Mesenchymal stem cell (in vitro differentiated cells and primary cell): Measurements from ENCODE around the gene COL6A1.
"Not testable (repeated sequence)": the region's sequence is repeated elsewhere in the genome, so short reads cannot be mapped to it uniquely, and the experiment has no call there.

Source experiments
- DNase-seq: peaks from one replicate; pipeline ENCODE4 v3.0.0-alpha.2; 2013
- H2AFZ ChIP-seq: one replicate; pipeline ENCODE4 v1.6.1; 2013; ENCODE audit warnings: low read depth, mild to moderate bottlenecking, control low read depth, inconsistent platforms, low read length, moderate library complexity
- H2AK5ac ChIP-seq: 2 replicates; pipeline ENCODE4 v1.6.1; 2013; ENCODE audit warnings: low read length, moderate library complexity, mild to moderate bottlenecking, inconsistent platforms; ENCODE audit not compliant: severe bottlenecking
- H2BK120ac ChIP-seq: one replicate; pipeline ENCODE4 v1.6.1; 2013; ENCODE audit warnings: low read depth, mild to moderate bottlenecking, inconsistent platforms, low read length, moderate library complexity
- H2BK12ac ChIP-seq, 2 experiments: one replicate each; pipeline ENCODE4 v1.6.1; 2013; ENCODE audit warnings: inconsistent platforms in 2 of 2, low read length in 2 of 2, mild to moderate bottlenecking in 2 of 2, moderate library complexity in 2 of 2, control low read depth in 1 of 2
- H2BK15ac ChIP-seq: one replicate; pipeline ENCODE4 v1.6.1; 2013; ENCODE audit warnings: mild to moderate bottlenecking, low read depth, inconsistent platforms; ENCODE audit not compliant: poor library complexity, severe bottlenecking
- H2BK5ac ChIP-seq: 2 replicates; pipeline ENCODE4 v1.6.1; 2013; ENCODE audit warnings: low read depth, mild to moderate bottlenecking, low read length, control low read depth, inconsistent platforms; ENCODE audit not compliant: poor library complexity, severe bottlenecking
- H3K14ac ChIP-seq, 2 experiments: one replicate each; pipeline ENCODE4 v1.6.1; 2013; ENCODE audit warnings: inconsistent platforms in 2 of 2, low read length in 2 of 2, control low read depth in 1 of 2, mild to moderate bottlenecking in 1 of 2, moderate library complexity in 1 of 2
- H3K18ac ChIP-seq, 2 experiments: one replicate each; pipeline ENCODE4 v1.6.1; 2013; ENCODE audit warnings: inconsistent platforms in 2 of 2, low read length in 2 of 2, control low read depth in 1 of 2, low read depth in 1 of 2, mild to moderate bottlenecking in 1 of 2
- H3K23ac ChIP-seq, 2 experiments: one replicate each; pipeline ENCODE4 v1.6.1; 2013; ENCODE audit warnings: inconsistent platforms in 2 of 2, low read length in 2 of 2, mild to moderate bottlenecking in 2 of 2, moderate library complexity in 2 of 2, control low read depth in 1 of 2
- H3K27ac ChIP-seq: 2 replicates; pipeline ENCODE4 v1.5.1; 2013; ENCODE audit warnings: mild to moderate bottlenecking, moderate library complexity, low read length, control low read depth, inconsistent platforms; ENCODE audit not compliant: poor library complexity, severe bottlenecking
- H3K27me3 ChIP-seq, 2 experiments: 2 replicates each; pipeline versions ENCODE4 v1.6.1 to v1.7.0; 2013; ENCODE audit warnings: low read length in 2 of 2, mild to moderate bottlenecking in 2 of 2, moderate library complexity in 2 of 2, control low read depth in 1 of 2, inconsistent platforms in 1 of 2; ENCODE audit not compliant: control insufficient read depth in 1 of 2, insufficient read depth in 1 of 2
- H3K36me3 ChIP-seq, 2 experiments: 2 replicates each; pipeline versions ENCODE4 v1.6.1 to v1.7.0; 2013; ENCODE audit warnings: low read length in 2 of 2, control low read depth in 1 of 2, inconsistent platforms in 1 of 2, low read depth in 1 of 2, mild to moderate bottlenecking in 1 of 2; ENCODE audit not compliant: insufficient read depth in 2 of 2, control insufficient read depth in 1 of 2
- H3K4ac ChIP-seq, 2 experiments: one replicate each; pipeline ENCODE4 v1.6.1; 2013; ENCODE audit warnings: inconsistent platforms in 2 of 2, low read length in 2 of 2, mild to moderate bottlenecking in 2 of 2, moderate library complexity in 2 of 2, control low read depth in 1 of 2, low read depth in 1 of 2
- H3K4me1 ChIP-seq: 2 replicates; pipeline ENCODE4 v1.6.1; 2013; ENCODE audit warnings: low read depth, low read length, control low read depth; ENCODE audit not compliant: control insufficient read depth, insufficient read depth
- H3K4me2 ChIP-seq: 2 replicates; pipeline ENCODE4 v1.6.1; 2013; ENCODE audit warnings: low read length, mild to moderate bottlenecking, inconsistent platforms; ENCODE audit not compliant: poor library complexity, severe bottlenecking
- H3K4me3 ChIP-seq, 2 experiments: 2 replicates each; pipeline versions ENCODE4 v1.5.1 to v1.7.0; 2013; ENCODE audit warnings: low read length in 2 of 2, mild to moderate bottlenecking in 2 of 2, control low read depth in 1 of 2, low read depth in 1 of 2; ENCODE audit not compliant: insufficient read depth in 1 of 2
- H3K79me1 ChIP-seq: replicated peaks from 2 replicates; pipeline ENCODE4 v1.6.1; 2013; ENCODE audit warnings: mild to moderate bottlenecking, control low read depth, low read length, inconsistent platforms; ENCODE audit not compliant: poor library complexity, severe bottlenecking
- H3K9ac ChIP-seq: 2 replicates; pipeline ENCODE4 v1.7.0; 2013; ENCODE audit warnings: mild to moderate bottlenecking, low read length, moderate library complexity
- H3K9me3 ChIP-seq: 2 replicates; pipeline ENCODE4 v1.7.0; 2013; ENCODE audit warnings: mild to moderate bottlenecking, low read length; ENCODE audit not compliant: control insufficient read depth
- H4K8ac ChIP-seq: one replicate; pipeline ENCODE4 v1.6.1; 2013; ENCODE audit warnings: inconsistent platforms, mild to moderate bottlenecking, low read length, moderate library complexity
- H4K91ac ChIP-seq: one replicate; pipeline ENCODE4 v1.6.1; 2013; ENCODE audit warnings: mild to moderate bottlenecking, low read length, inconsistent platforms
- WGBS: methylation state at CpG from one replicate; pipeline ENCODE4 v1.1.7; 2013; ENCODE audit warnings: mixed read lengths; 5-methylcytosine and 5-hydroxymethylcytosine counted together

Gene COL6A1

GRCh38 chr21:46046471-46046870 lies 64.9 kb downstream of the COL6A1 start:
- no peaks in the 10 kb centered on the region for H3K27me3 ChIP-seq
- H2AK5ac ChIP-seq = peak overlapping the region; percentile 23
- no peak for DNase-seq
- no peak overlapping the region for H3K9ac ChIP-seq
- no peak overlapping the region for H3K14ac ChIP-seq
- H4K8ac ChIP-seq = no peak overlapping the region
- peak overlapping the region; percentile 29 to 95 for H2BK12ac ChIP-seq
- H3K23ac ChIP-seq = no peak overlapping the region
- no peak overlapping the region for H2BK15ac ChIP-seq
- no peak overlapping the region for H3K27ac ChIP-seq
- peak overlapping the region in 1 of 2 experiments; percentile 13 for H3K4ac ChIP-seq
- H3K4me3 ChIP-seq = no peak overlapping the region
- H4K91ac ChIP-seq = no peak overlapping the region
- no peaks in the 10 kb centered on the region for H3K36me3 ChIP-seq
- H3K4me2 ChIP-seq = no peak overlapping the region
- no peak overlapping the region for H2AFZ ChIP-seq
- no peak overlapping the region for H2BK5ac ChIP-seq
- peak overlapping the region in 1 of 2 experiments; percentile 84 for H3K18ac ChIP-seq
- H3K4me1 ChIP-seq = peaks cover 19% of the 10 kb centered on the region
- H2BK120ac ChIP-seq = no peak overlapping the region
- 93% methylated on average over 12 of the region's 12 CpGs for WGBS
- H3K79me1 ChIP-seq = no peaks in the 10 kb centered on the region
- no peaks in the 10 kb centered on the region for H3K9me3 ChIP-seq

GRCh38 chr21:46046906-46047305 lies 65.3 kb downstream of the COL6A1 start:
- not testable (repeated sequence) for H3K4ac ChIP-seq, H3K18ac ChIP-seq, H2BK12ac ChIP-seq, H2AK5ac ChIP-seq, H4K91ac ChIP-seq, H3K14ac ChIP-seq, H3K4me3 ChIP-seq, H3K27me3 ChIP-seq, H3K9ac ChIP-seq, DNase-seq, H3K4me2 ChIP-seq, H2BK5ac ChIP-seq, H2AFZ ChIP-seq, H3K79me1 ChIP-seq, H3K27ac ChIP-seq, H2BK15ac ChIP-seq, H2BK120ac ChIP-seq, H4K8ac ChIP-seq, H3K36me3 ChIP-seq, H3K23ac ChIP-seq, H3K9me3 ChIP-seq
- WGBS = 91% methylated on average over 9 of the region's 12 CpGs
- H3K4me1 ChIP-seq = peaks cover 19% of the 10 kb centered on the region

GRCh38 chr21:46048926-46049889 lies 67.6 kb downstream of the COL6A1 start:
- peak overlapping the region; percentile 55 to 100 for H2BK12ac ChIP-seq
- peak overlapping the region; percentile 70 for H2BK15ac ChIP-seq
- H3K18ac ChIP-seq = peak overlapping the region; percentile 89 to 100
- H2AK5ac ChIP-seq = peak overlapping the region; percentile 1
- peak overlapping the region; percentile 87 for H3K9ac ChIP-seq
- H2AFZ ChIP-seq = no peak overlapping the region
- 23% methylated on average over 24 of the region's 27 CpGs for WGBS
- H3K4me2 ChIP-seq = no peak overlapping the region
- no peaks in the 10 kb centered on the region for H3K36me3 ChIP-seq
- H2BK120ac ChIP-seq = peak overlapping the region; percentile 97
- no peaks in the 10 kb centered on the region for H3K27me3 ChIP-seq
- H3K4ac ChIP-seq = peak overlapping the region; percentile 89 to 99
- H3K14ac ChIP-seq = peak overlapping the region in 1 of 2 experiments; percentile 97
- H3K23ac ChIP-seq = peak overlapping the region in 1 of 2 experiments; percentile 90
- peak; percentile 100 for DNase-seq
- peak overlapping the region; percentile 75 for H3K27ac ChIP-seq
- no peaks in the 10 kb centered on the region for H3K79me1 ChIP-seq
- H3K4me1 ChIP-seq = peaks cover 24% of the 10 kb centered on the region
- no peaks in the 10 kb centered on the region for H3K9me3 ChIP-seq
- peak overlapping the region; percentile 91 for H4K8ac ChIP-seq
- H4K91ac ChIP-seq = peak overlapping the region; percentile 91
- H2BK5ac ChIP-seq = peak overlapping the region; percentile 21
- peak overlapping the region in 1 of 2 experiments; percentile 33 for H3K4me3 ChIP-seq
